Mesothelial cell of epicardium (in vitro differentiated cells): ENCODE measurements around the gene ACBD3. TPM values are rescaled to one million over a fixed set of nuclear protein-coding genes. Genes with fewer than 3 reads are reported as not detected.
A peak's percentile ranks its signal among the peaks of the same experiment; 100 is the strongest.

ENCODE experiments used
- DNase-seq, 2 experiments: peaks; one replicate each; pipeline ENCODE4 v3.0.0; 2021; ENCODE audit warnings: low spot score in 2 of 2; ENCODE audit not compliant: unreplicated experiment in 2 of 2
- H3K27ac Mint-ChIP-seq: 2 replicates; pipeline ENCODE4 v1.8.0; 2021; ENCODE audit warnings: mixed read lengths
- H3K27me3 Mint-ChIP-seq: 2 replicates; pipeline ENCODE4 v1.8.0; 2021; ENCODE audit warnings: low read depth, mixed read lengths
- H3K36me3 Mint-ChIP-seq: 2 replicates; pipeline ENCODE4 v1.8.0; 2021; ENCODE audit warnings: mixed read lengths
- H3K4me1 Mint-ChIP-seq: 2 replicates; pipeline ENCODE4 v1.8.0; 2021; ENCODE audit warnings: mixed read lengths
- H3K4me3 Mint-ChIP-seq: 2 replicates; pipeline ENCODE4 v1.8.0; 2021; ENCODE audit warnings: mild to moderate bottlenecking, moderate library complexity, mixed read lengths
- H3K9me3 Mint-ChIP-seq: 2 replicates; pipeline ENCODE4 v1.8.0; 2021; ENCODE audit warnings: mixed read lengths
- total RNA-seq: library from RNA; stranded (reverse); gene quantifications from 3 replicates; pipeline ENCODE4 v1.2.1, GENCODE V29; 2021
- TF ChIP-seq, protein P1 (sequence below): fragments of 200-600 bp; sonication (generic); IDR thresholded peaks from one replicate; pipeline ENCODE4 v1.5.0; 2021; ENCODE audit warnings: antibody characterized with exemption; ENCODE audit not compliant: unreplicated experiment

The ACBD3 gene
- total RNA-seq: 44.7 to 45.8 TPM (median 45.7 TPM) in 3 replicates

DNA sequence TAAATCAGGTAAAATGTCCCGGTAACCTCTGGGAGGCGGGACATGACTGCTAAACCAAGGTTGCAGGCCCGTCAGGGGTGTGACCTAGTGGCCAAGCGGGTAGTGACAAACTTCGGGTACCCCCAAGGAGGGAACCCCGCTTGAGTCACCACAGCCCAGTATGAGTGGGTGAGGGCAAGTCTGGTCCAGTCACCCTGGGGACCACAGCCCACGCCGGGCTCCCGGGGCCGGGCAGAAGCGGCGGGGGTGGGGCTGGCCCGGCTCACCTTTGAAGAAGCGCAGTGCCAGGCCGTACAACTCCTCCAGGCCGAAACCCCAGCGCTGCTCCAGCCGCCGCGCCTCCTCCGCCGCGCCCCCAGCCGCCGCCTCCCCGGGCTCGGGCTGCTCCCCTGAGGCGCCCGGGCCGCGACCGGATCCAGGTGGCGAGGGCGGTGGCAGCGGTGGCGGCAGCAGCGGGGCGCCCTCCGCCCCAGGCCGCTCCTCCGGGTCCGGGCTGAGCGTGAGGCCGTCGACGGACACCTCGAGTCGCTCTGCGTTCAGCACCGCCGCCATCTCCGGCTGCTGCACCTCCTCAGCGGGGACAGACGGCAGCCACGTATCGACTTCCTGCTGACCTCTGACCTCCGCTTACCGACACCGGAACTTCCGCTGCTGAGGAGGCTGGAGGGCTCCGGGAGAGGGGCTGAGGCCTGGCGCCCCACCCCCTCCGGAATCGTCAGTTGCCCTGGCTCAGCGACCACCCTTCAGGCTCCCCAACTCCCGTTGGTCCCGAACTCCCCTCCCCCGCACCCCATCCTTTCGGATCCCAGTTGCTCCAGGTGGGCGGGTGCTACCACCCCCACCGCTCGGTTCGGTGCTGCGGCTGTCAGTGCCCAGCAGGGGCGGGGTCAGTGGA lies at the start of gene ACBD3:
Gene ACBD3 (minus strand): TSS at position 618 of the 895 bp plus-strand sequence. CDS start 66 bp downstream, at position 552.
- H3K4me1 Mint-ChIP-seq: peaks cover 35% of the 10 kb centered on the region
- DNase-seq: peak; percentile 69 to 79
- H3K4me3 Mint-ChIP-seq: peak within 1 kb of the TSS; percentile 92
- peak within 1 kb of the TSS; percentile 98 for H3K27ac Mint-ChIP-seq
- H3K27me3 Mint-ChIP-seq: no peaks in the 10 kb centered on the region
- TF ChIP-seq, protein P1, sequence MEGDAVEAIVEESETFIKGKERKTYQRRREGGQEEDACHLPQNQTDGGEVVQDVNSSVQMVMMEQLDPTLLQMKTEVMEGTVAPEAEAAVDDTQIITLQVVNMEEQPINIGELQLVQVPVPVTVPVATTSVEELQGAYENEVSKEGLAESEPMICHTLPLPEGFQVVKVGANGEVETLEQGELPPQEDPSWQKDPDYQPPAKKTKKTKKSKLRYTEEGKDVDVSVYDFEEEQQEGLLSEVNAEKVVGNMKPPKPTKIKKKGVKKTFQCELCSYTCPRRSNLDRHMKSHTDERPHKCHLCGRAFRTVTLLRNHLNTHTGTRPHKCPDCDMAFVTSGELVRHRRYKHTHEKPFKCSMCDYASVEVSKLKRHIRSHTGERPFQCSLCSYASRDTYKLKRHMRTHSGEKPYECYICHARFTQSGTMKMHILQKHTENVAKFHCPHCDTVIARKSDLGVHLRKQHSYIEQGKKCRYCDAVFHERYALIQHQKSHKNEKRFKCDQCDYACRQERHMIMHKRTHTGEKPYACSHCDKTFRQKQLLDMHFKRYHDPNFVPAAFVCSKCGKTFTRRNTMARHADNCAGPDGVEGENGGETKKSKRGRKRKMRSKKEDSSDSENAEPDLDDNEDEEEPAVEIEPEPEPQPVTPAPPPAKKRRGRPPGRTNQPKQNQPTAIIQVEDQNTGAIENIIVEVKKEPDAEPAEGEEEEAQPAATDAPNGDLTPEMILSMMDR: no peak
- H3K9me3 Mint-ChIP-seq: no peaks in the 10 kb centered on the region
- peaks cover 5% of the 10 kb centered on the region for H3K36me3 Mint-ChIP-seq

DNA sequence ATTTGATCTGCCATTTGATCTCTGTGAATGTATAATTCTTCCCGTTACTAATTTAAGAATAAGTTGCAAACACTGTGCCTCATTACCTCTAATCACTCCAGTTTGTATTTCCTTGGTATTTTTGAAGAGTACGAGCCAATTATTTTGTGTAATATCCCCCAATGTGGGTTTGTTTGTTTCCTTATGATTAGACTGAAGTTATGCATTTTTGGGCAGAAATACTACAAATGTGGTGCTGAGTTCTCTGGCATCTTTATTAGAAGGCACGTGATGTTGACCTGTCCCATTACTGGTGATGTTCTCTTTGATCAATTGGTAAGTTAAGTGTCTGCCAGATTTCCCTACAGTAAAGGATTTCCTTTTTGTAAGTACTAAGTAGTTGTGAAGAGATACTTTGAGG lies 47.3 kb upstream of the ACBD3 start:
- no peaks in the 10 kb centered on the region for H3K27me3 Mint-ChIP-seq
- no peak overlapping the region for H3K27ac Mint-ChIP-seq
- no peaks in the 10 kb centered on the region for H3K4me1 Mint-ChIP-seq
- peaks cover 18% of the 10 kb centered on the region for H3K36me3 Mint-ChIP-seq
- no peaks in the 10 kb centered on the region for H3K9me3 Mint-ChIP-seq
- H3K4me3 Mint-ChIP-seq: no peak overlapping the region
- DNase-seq: no peak
- TF ChIP-seq, protein P1: no peak

DNA sequence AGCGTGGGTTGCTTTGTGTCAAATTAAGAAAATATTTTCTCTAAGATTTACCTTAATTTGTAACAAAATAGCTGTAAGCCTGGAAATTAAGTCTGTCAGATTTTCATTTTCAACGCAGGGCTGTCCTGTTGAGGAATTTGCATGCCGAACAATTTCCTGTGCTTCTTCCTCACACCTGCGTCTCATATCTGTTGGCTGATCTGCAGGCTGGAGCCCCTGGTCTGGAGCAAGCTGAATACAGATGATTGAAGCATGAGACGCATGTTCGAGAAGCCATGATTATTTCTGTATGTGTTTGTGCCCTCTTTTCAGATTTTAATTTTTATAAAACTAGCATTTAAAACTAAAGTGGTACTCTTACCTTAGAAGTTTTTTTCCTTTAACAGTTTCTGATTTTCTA lies 46.8 kb upstream of the ACBD3 start:
- Mint-ChIP-seq H3K36me3 (peaks cover 14% of the 10 kb centered on the region), H3K4me1 (no peaks in the 10 kb centered on the region), H3K27ac (no peak overlapping the region), H3K4me3 (no peak overlapping the region), H3K27me3 (no peaks in the 10 kb centered on the region), H3K9me3 (no peaks in the 10 kb centered on the region)
- TF ChIP-seq, protein P1: no peak
- no peak for DNase-seq

DNA sequence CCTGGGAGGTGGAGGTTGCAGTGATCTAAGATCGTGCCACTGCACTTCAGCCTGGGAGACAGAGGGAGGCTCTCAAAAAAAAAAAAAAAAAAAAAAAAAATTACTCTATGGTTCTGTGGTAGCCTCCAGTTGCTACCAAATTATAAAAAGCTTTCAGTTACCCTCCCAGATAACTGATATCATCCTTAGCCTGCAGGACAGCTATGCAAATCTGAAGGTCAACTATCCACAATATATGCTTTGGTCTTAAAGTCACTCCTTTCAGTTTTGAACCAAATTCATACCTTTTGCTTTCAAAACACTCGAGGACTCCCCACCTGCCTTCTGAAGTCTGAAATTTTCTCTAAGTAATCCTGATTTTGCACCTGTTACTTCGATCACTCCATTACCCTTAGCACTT lies 40.1 kb upstream of the ACBD3 start:
- Mint-ChIP-seq H3K27ac (no peak overlapping the region), H3K4me1 (peaks cover 6% of the 10 kb centered on the region), H3K4me3 (no peak overlapping the region), H3K9me3 (no peaks in the 10 kb centered on the region), H3K27me3 (peaks cover 21% of the 10 kb centered on the region), H3K36me3 (peaks cover 6% of the 10 kb centered on the region)
- TF ChIP-seq, protein P1: no peak
- DNase-seq: no peak

DNA sequence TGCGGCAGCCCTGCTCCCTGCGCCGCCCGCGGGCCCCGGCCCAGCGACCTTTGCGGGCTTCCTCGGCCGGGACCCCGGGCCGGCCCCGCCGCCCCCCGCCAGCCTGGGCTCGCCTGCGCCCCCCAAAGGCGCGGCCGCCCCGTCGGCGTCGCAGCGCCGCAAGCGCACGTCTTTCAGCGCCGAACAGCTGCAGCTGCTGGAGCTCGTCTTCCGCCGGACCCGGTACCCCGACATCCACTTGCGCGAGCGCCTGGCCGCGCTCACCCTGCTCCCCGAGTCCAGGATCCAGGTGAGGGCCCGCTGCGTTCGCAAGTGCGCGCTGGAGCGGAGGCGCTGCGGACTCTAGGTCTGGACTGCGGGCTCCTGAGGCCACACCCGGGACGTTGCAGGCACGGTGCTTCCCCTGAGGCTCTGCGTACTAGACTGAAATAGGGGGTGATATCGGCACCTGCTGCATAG lies 37.3 kb upstream of the ACBD3 start:
- Mint-ChIP-seq H3K27ac (no peak overlapping the region), H3K27me3 (peaks cover 21% of the 10 kb centered on the region), H3K4me3 (peak overlapping the region; percentile 85), H3K36me3 (peaks cover 5% of the 10 kb centered on the region), H3K9me3 (no peaks in the 10 kb centered on the region), H3K4me1 (peaks cover 15% of the 10 kb centered on the region)
- TF ChIP-seq, protein P1: no peak
- DNase-seq: peak in 1 of 2 experiments; percentile 53
